Measurements from ENCODE around the gene SUGP1. TPM values are rescaled to one million over a fixed set of nuclear protein-coding genes. Genes with fewer than 3 reads are reported as not detected.

The SUGP1 gene
- polyA plus RNA-seq, 1 of the 3 experiments (the other 2 are of a cell fraction) = 43.2 TPM

- no peak for TF ChIP-seq USF2 (IDR thresholded peaks at IDR 0.05; ENCODE audit: borderline replicate concordance, low read depth, low read length)
These were observed 47.8 kb upstream of the SUGP1 start (continued) for GRCh38 chr19:19368087-19368486.

GRCh38 chr19:19366434-19367396, 46.4 kb upstream of the SUGP1 start:
- Histone ChIP-seq H3F3A (replicated peaks; ENCODE audit: insufficient read depth) (no peaks in the 10 kb centered on the region), H3K27me3 (ENCODE audit: insufficient read depth) (no peaks in the 10 kb centered on the region), H3K36me3 (replicated peaks in 1 of 2; ENCODE audit: control insufficient read depth in 1 of 2, insufficient read depth in 2 of 2, low read length in 1 of 2) (no peaks in the 10 kb centered on the region), H3K27ac (ENCODE audit: low read depth in 2 of 2, low read length in 1 of 2) (no peak overlapping the region), H3K4me1 (ENCODE audit: control insufficient read depth in 1 of 2, insufficient read depth in 2 of 2, low read depth in 1 of 2, low read length in 1 of 2) (peaks cover 0 to 3% of the 10 kb centered on the region in 2 experiments; a peak in 1 of 4 replicates), H3K79me2 (ENCODE audit: insufficient read depth) (no peaks in the 10 kb centered on the region), H3K9me2 (no peaks in the 10 kb centered on the region), H4K20me1 (ENCODE audit: insufficient read depth) (no peaks in the 10 kb centered on the region), H2AFZ (ENCODE audit: low read depth) (peak overlapping the region; percentile 64; the same call in 1 of the 2 replicates), H3K9ac (no peak overlapping the region), H3K4me2 (no peak overlapping the region), H3K4me3 (ENCODE audit: low read depth in 2 of 2, low read length in 1 of 2) (no peak overlapping the region), H3K9me3 (no peaks in the 10 kb centered on the region)
- WGBS (ENCODE audit: low lambda C conversion rate) = 62% methylated on average over 17 of the region's 18 CpGs
- CTCF ChIA-PET = interaction anchor here (0.6 to 11.0 kb wide), 20 partner anchors 8 to 175 kb away, joined by 3 to 172 read pairs (median 3); partner anchors contain the start of genes BORCS8, GATAD2A, NDUFA13 and RFXANK
- DNase-seq = peak; percentile 79
- POLR2A ChIA-PET = interaction anchor here (0.6 kb wide), 1 partner anchor 124 kb away, joined by 3 read pairs; no protein-coding TSS in a partner anchor
- TF ChIP-seq MXI1 (IDR thresholded peaks at IDR 0.05; ENCODE audit: low read depth, low read length) (no peak), CTCF (IDR thresholded peaks at IDR 0.05) (peak; percentile 88), NRF1 (IDR thresholded peaks at IDR 0.05; ENCODE audit: low read depth, low read length) (no peak), RFX5 (IDR thresholded peaks at IDR 0.05; ENCODE audit: low read length) (peak; percentile 27; the same call in 1 of the 2 replicates), IRF3 (IDR thresholded peaks at IDR 0.05; ENCODE audit: low read depth, low read length) (no peak), FOXJ3 (CRISPR knock-in tag; IDR thresholded peaks at IDR 0.05) (no peak), TCF12 (IDR thresholded peaks at IDR 0.05) (no peak), RAD21 (IDR thresholded peaks at IDR 0.05; ENCODE audit: low read length) (peak; percentile 78), GABPA (IDR thresholded peaks at IDR 0.05; ENCODE audit: low read depth) (peak; percentile 75), SIN3A (IDR thresholded peaks at IDR 0.05; ENCODE audit: borderline replicate concordance, low read depth, low read length) (no peak), MAX (IDR thresholded peaks at IDR 0.05; ENCODE audit: low read depth) (peak; percentile 31; the same call in 1 of the 2 replicates), SMC3 (IDR thresholded peaks at IDR 0.05; ENCODE audit: low read depth, low read length) (peak; percentile 93)
